RWPE2 (cell line): ENCODE measurements around the gene LRP1.

Experiments
- ATAC-seq: fragments of 200-7000 bp; cut with Tn5 transposase; 3 replicates; pipeline ENCODE4 v1.9.1; 2021; ENCODE audit warnings: low read depth
- DNase-seq: peaks from one replicate; pipeline ENCODE4 v3.0.0-alpha.2; 2020; ENCODE audit warnings: low spot score
- H3K27ac ChIP-seq: fragments of 450-650 bp; 2 replicates; pipeline ENCODE4 v1.5.1; 2017; ENCODE audit warnings: mild to moderate bottlenecking; ENCODE audit not compliant: poor library complexity, severe bottlenecking
- H3K27me3 ChIP-seq: fragments of 250-450 bp; sonication (Bioruptor Pico); 2 replicates; pipeline ENCODE4 v1.5.1; 2021; ENCODE audit warnings: mild to moderate bottlenecking, moderate library complexity; ENCODE audit not compliant: insufficient read depth, poor library complexity, severe bottlenecking
- H3K36me3 ChIP-seq: fragments of 250-450 bp; sonication (Bioruptor Pico); 2 replicates; pipeline ENCODE4 v1.5.1; 2020; ENCODE audit warnings: low read depth, mild to moderate bottlenecking, moderate library complexity
- H3K4me1 ChIP-seq: fragments of 250-450 bp; sonication (Bioruptor Pico); 2 replicates; pipeline ENCODE4 v1.5.1; 2021; ENCODE audit warnings: mild to moderate bottlenecking, moderate library complexity; ENCODE audit not compliant: insufficient read depth, poor library complexity, severe bottlenecking
- H3K4me3 ChIP-seq: fragments of 250-450 bp; sonication (Bioruptor Pico); 2 replicates; pipeline ENCODE4 v1.5.1; 2021; ENCODE audit warnings: mild to moderate bottlenecking, moderate library complexity; ENCODE audit not compliant: severe bottlenecking
- H3K9me3 ChIP-seq: fragments of 250-450 bp; sonication (Bioruptor Pico); 2 replicates; pipeline ENCODE4 v1.5.1; 2021; ENCODE audit warnings: mild to moderate bottlenecking, moderate library complexity; ENCODE audit not compliant: severe bottlenecking
- CTCF ChIP-seq: fragments of 450-650 bp; IDR thresholded peaks from one replicate; pipeline ENCODE4 v1.5.1; 2017; ENCODE audit warnings: mild to moderate bottlenecking, moderate library complexity; ENCODE audit not compliant: poor library complexity, severe bottlenecking

LRP1 gene

GRCh38 chr12:57210926-57211692 is 82.8 kb downstream of the LRP1 start:
- TF ChIP-seq CTCF, result no peak
- Histone ChIP-seq H3K27ac (no peak overlapping the region), H3K4me3 (no peak overlapping the region), H3K4me1 (no peaks in the 10 kb centered on the region), H3K36me3 (no peaks in the 10 kb centered on the region), H3K27me3 (peaks cover 18% of the 10 kb centered on the region), H3K9me3 (no peaks in the 10 kb centered on the region)
- DNase-seq (no peak), ATAC-seq (no peak)

DNA sequence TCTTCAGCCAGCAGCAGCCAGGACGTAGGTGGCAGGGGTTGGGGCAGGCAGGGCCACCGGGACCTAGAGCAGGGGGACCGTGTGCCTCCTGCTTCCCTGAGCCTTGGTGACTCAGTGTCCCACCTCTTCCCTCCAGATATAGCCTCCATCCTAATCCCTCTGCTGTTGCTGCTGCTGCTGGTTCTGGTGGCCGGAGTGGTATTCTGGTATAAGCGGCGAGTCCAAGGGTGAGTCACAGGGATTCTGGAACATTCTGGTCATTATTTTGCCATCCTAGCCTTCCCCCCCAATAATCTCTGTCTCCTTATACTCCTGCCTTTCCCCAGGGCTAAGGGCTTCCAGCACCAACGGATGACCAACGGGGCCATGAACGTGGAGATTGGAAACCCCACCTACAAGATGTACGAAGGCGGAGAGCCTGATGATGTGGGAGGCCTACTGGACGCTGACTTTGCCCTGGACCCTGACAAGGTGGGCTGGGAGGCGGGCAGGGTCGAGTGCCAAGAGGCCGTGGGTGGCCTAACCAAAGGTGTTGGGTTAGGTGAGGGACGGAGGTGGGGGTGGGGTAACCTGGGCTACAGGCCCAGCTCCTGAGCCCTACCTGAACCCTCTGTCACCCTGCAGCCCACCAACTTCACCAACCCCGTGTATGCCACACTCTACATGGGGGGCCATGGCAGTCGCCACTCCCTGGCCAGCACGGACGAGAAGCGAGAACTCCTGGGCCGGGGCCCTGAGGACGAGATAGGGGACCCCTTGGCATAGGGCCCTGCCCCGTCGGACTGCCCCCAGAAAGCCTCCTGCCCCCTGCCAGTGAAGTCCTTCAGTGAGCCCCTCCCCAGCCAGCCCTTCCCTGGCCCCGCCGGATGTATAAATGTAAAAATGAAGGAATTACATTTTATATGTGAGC is 83.8 kb downstream of the LRP1 start:
- Histone ChIP-seq H3K4me1 (no peaks in the 10 kb centered on the region), H3K9me3 (no peaks in the 10 kb centered on the region), H3K27ac (no peak overlapping the region), H3K27me3 (peaks cover 24% of the 10 kb centered on the region), H3K4me3 (no peak overlapping the region), H3K36me3 (no peaks in the 10 kb centered on the region)
- no peak for TF ChIP-seq CTCF
- DNase-seq, result no peak
- ATAC-seq, result no peak

GRCh38 chr12:57212701-57213057 is 84.4 kb downstream of the LRP1 start:
- ATAC-seq (no peak), DNase-seq (no peak)
- Histone ChIP-seq H3K4me1 (no peaks in the 10 kb centered on the region), H3K4me3 (no peak overlapping the region), H3K36me3 (no peaks in the 10 kb centered on the region), H3K27me3 (peaks cover 30% of the 10 kb centered on the region), H3K9me3 (no peaks in the 10 kb centered on the region), H3K27ac (no peak overlapping the region)
- TF ChIP-seq CTCF, result no peak

DNA sequence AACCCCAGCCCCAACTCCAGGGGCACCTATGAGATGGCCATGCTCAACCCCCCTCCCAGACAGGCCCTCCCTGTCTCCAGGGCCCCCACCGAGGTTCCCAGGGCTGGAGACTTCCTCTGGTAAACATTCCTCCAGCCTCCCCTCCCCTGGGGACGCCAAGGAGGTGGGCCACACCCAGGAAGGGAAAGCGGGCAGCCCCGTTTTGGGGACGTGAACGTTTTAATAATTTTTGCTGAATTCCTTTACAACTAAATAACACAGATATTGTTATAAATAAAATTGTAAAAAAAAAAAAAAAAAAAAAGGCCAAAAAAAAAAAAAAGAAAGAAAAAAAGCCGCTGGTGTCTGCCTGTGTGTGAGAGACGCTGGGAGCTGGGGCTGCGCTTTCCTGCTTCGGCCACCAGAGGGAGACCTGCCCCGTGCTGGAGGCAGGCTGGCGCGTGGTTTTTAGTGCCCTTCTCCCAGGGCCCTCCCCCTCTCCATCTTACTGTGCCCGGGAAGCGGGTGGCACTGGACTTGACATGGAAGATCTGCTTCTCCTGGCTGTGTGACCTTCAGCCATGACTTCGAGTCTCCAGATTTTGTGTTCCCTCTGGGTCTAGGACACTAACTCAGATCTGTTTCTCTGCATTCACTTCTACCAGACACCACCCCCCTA is 84.9 kb downstream of the LRP1 start:
- TF ChIP-seq CTCF, result peak; percentile 96
- Histone ChIP-seq H3K27me3 (peaks cover 35% of the 10 kb centered on the region), H3K4me1 (no peaks in the 10 kb centered on the region), H3K36me3 (no peaks in the 10 kb centered on the region), H3K9me3 (no peaks in the 10 kb centered on the region), H3K4me3 (no peak overlapping the region), H3K27ac (no peak overlapping the region)
- ATAC-seq, result peak; percentile 55
- no peak for DNase-seq
